Gastroesophageal sphincter (tissue), 3 donors: ENCODE results near the gene IQGAP1.

Experiments
- CTCF ChIP-seq, 4 experiments: fragments of 200-600 bp in 2 of 4; fragments of 450-650 bp in 2 of 4; sonication (generic) in 1 of 4; IDR thresholded peaks; one replicate each; pipeline ENCODE4 v1.5.1; 2017 to 2019; ENCODE audit warnings: antibody characterized with exemption in 4 of 4, mild to moderate bottlenecking in 2 of 4, moderate library complexity in 2 of 4
- POLR2A ChIP-seq, 2 donors: fragments of 450-650 bp; IDR thresholded peaks; one replicate each; pipeline ENCODE4 v1.6.1; 2017; ENCODE audit warnings: antibody characterized with exemption in 2 of 2, mild to moderate bottlenecking in 2 of 2, moderate library complexity in 1 of 2

- TF ChIP-seq POLR2A (IDR thresholded peaks at IDR 0.05) (no peak), CTCF (IDR thresholded peaks at IDR 0.05) (no peak)
These were observed 140.9 kb downstream of the IQGAP1 start for GRCh38 chr15:90529011-90529370.
